SH-SY5Y (cell line): Measurements from ENCODE around the gene DNAJC21.

Experiments
- GATA2 ChIP-seq: IDR thresholded peaks from 2 replicates; pipeline ENCODE4 v1.6.1; 2011; ENCODE audit warnings: mild to moderate bottlenecking, low read depth, low read length
- GATA3 ChIP-seq: IDR thresholded peaks from 2 replicates; pipeline ENCODE4 v1.6.1; 2011; ENCODE audit warnings: low read depth, mild to moderate bottlenecking, low read length, moderate library complexity

DNA sequence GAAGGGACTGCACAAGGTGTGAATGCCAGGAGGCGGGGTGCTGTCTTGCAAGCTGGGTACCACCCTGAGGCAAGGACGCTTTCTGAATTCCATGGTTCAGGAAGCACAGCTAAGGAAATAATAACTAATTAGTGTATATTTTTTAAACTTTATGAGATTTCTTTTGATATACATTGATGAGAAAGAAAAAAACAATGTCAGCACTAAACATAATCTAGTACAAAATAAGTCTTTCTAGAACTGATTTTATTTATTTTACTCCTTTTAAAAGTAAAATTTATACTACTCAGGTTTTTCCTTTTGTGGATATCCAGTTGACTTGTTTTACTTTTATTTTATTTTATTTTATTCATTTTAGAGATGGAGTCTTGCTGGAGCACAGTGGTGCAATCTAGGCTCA lies 3.6 kb downstream of the DNAJC21 start:
- no peak for TF ChIP-seq GATA3
- TF ChIP-seq GATA2 = no peak
